Breast epithelium (tissue), 3 donors: ENCODE data around the gene AMACR.

Source experiments
- CTCF ChIP-seq, 3 donors: fragments of 450-650 bp; IDR thresholded peaks; one replicate each; pipeline ENCODE4 v1.5.1; 2016 to 2017; ENCODE audit warnings: antibody characterized with exemption in 3 of 3, mild to moderate bottlenecking in 3 of 3, moderate library complexity in 3 of 3
- POLR2A ChIP-seq: fragments of 450-650 bp; IDR thresholded peaks from one replicate; pipeline ENCODE4 v1.6.1; 2016; ENCODE audit warnings: antibody characterized with exemption, mild to moderate bottlenecking, moderate library complexity

- TF ChIP-seq CTCF (IDR thresholded peaks at IDR 0.05) (no peak), POLR2A (no peak)
Observed at GRCh38 chr5:34045023-34045422, 37.2 kb upstream of the AMACR start.
